ENCODE measurements around the gene GPX6.
"Not testable (repeated sequence)": the region's sequence is repeated elsewhere in the genome, so short reads cannot be mapped to it uniquely, and the experiment has no call there.

GPX6 gene

GRCh38 chr6:28502709-28503305 lies 12.8 kb downstream of the GPX6 start:
- POLR2A ChIA-PET; H3K4me1 ChIP-seq (ENCODE audit: control extremely low read depth in 1 of 4, control insufficient read depth in 4 of 4, insufficient read depth in 4 of 4, low read length in 3 of 4); H3K27ac ChIP-seq (ENCODE audit: insufficient read depth in 1 of 2, low read depth in 1 of 2, low read length in 2 of 2, poor library complexity in 1 of 2, severe bottlenecking in 2 of 2); H3K4me3 ChIP-seq (ENCODE audit: control insufficient read depth in 1 of 7, extremely low read depth in 1 of 7, insufficient read depth in 4 of 7, low read depth in 2 of 7, low read length in 6 of 7); H3K36me3 ChIP-seq (ENCODE audit: control insufficient read depth in 4 of 4, insufficient read depth in 4 of 4, low read length in 3 of 4); DNase-seq; CTCF ChIA-PET; H3K9me3 ChIP-seq (ENCODE audit: control extremely low read depth in 1 of 5, control insufficient read depth in 4 of 5, insufficient read depth in 2 of 5, low read depth in 1 of 5, low read length in 4 of 5): not testable (repeated sequence)
- peaks cover 6 to 31% (median 17%) of the 10 kb centered on the region in 5 experiments for H3K27me3 ChIP-seq (replicated peaks in 2 of 5; ENCODE audit: control insufficient read depth in 4 of 5, insufficient read depth in 5 of 5, low read length in 4 of 5)
- WGBS (ENCODE audit: insufficient coverage) = 100% methylated on average over 4 of the region's 7 CpGs

GRCh38 chr6:28502136-28502535 lies 13.5 kb downstream of the GPX6 start:
- WGBS (ENCODE audit: insufficient coverage) = over 99% methylated on average over 20 of the region's 35 CpGs
- POLR2A ChIA-PET = not testable (repeated sequence)

GRCh38 chr6:28501259-28501658 lies 14.3 kb downstream of the GPX6 start:
- ChIA-PET CTCF (no interaction called here), POLR2A (no interaction called here)
- Histone ChIP-seq H3K36me3 (ENCODE audit: control insufficient read depth in 4 of 4, insufficient read depth in 4 of 4, low read length in 3 of 4) (no peaks in the 10 kb centered on the region), H3K4me1 (ENCODE audit: control extremely low read depth in 1 of 4, control insufficient read depth in 4 of 4, insufficient read depth in 4 of 4, low read length in 3 of 4) (no peaks in the 10 kb centered on the region), H3K27me3 (replicated peaks in 2 of 5; ENCODE audit: control insufficient read depth in 4 of 5, insufficient read depth in 5 of 5, low read length in 4 of 5) (peaks cover 6 to 38% (median 14%) of the 10 kb centered on the region in 5 experiments), H3K27ac (ENCODE audit: insufficient read depth in 1 of 2, low read depth in 1 of 2, low read length in 2 of 2, poor library complexity in 1 of 2, severe bottlenecking in 2 of 2) (no peak overlapping the region), H3K9me3 (ENCODE audit: control extremely low read depth in 1 of 5, control insufficient read depth in 4 of 5, insufficient read depth in 2 of 5, low read depth in 1 of 5, low read length in 4 of 5) (no peaks in the 10 kb centered on the region), H3K4me3 (ENCODE audit: control insufficient read depth in 1 of 7, extremely low read depth in 1 of 7, insufficient read depth in 4 of 7, low read depth in 2 of 7, low read length in 6 of 7) (no peak overlapping the region)
- no peak for DNase-seq
- WGBS (ENCODE audit: insufficient coverage) = no CpG with 5 or more reads among the region's 6 CpGs

More at GRCh38 chr6:28502136-28502535, 13.5 kb downstream of the GPX6 start:
- DNase-seq; H3K4me1 ChIP-seq (ENCODE audit: control extremely low read depth in 1 of 4, control insufficient read depth in 4 of 4, insufficient read depth in 4 of 4, low read length in 3 of 4); H3K4me3 ChIP-seq (ENCODE audit: control insufficient read depth in 1 of 7, extremely low read depth in 1 of 7, insufficient read depth in 4 of 7, low read depth in 2 of 7, low read length in 6 of 7); H3K9me3 ChIP-seq (ENCODE audit: control extremely low read depth in 1 of 5, control insufficient read depth in 4 of 5, insufficient read depth in 2 of 5, low read depth in 1 of 5, low read length in 4 of 5); H3K27ac ChIP-seq (ENCODE audit: insufficient read depth in 1 of 2, low read depth in 1 of 2, low read length in 2 of 2, poor library complexity in 1 of 2, severe bottlenecking in 2 of 2); CTCF ChIA-PET; H3K36me3 ChIP-seq (ENCODE audit: control insufficient read depth in 4 of 4, insufficient read depth in 4 of 4, low read length in 3 of 4): not testable (repeated sequence)
- peaks cover 6 to 36% (median 17%) of the 10 kb centered on the region in 5 experiments for H3K27me3 ChIP-seq (replicated peaks in 2 of 5; ENCODE audit: control insufficient read depth in 4 of 5, insufficient read depth in 5 of 5, low read length in 4 of 5)

DNA sequence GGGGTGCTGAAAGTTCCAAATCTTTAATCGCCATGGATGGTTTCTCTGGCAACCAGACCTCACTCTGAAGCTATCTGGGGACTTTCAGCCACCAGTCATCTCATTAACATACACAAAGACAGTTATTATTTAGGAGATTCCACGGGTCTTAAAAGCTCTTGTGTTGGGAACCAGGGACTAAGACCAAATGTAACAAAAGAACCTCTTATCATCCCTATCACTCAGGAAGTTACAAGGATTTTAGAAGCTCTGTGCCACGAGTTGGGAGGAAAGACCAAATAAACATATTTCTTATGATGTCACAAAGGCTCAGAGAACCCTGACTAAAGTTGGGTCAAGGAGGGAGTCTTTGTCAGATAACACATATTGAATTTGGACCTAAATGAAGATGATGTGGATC lies 17.7 kb downstream of the GPX6 start:
- ChIA-PET POLR2A (no interaction called here), CTCF (interaction anchor here (1.3 to 1.4 kb wide), 2 partner anchors 83 to 86 kb away, joined by 3 read pairs; no protein-coding TSS in a partner anchor)
- H3K27me3 ChIP-seq (replicated peaks in 2 of 5; ENCODE audit: control insufficient read depth in 4 of 5, insufficient read depth in 5 of 5, low read length in 4 of 5) = peaks cover 2 to 41% (median 20%) of the 10 kb centered on the region in 5 experiments
- H3K27ac ChIP-seq (ENCODE audit: insufficient read depth in 1 of 2, low read depth in 1 of 2, low read length in 2 of 2, poor library complexity in 1 of 2, severe bottlenecking in 2 of 2) = no peak overlapping the region
- no peak overlapping the region for H3K4me3 ChIP-seq (ENCODE audit: control insufficient read depth in 1 of 7, extremely low read depth in 1 of 7, insufficient read depth in 4 of 7, low read depth in 2 of 7, low read length in 6 of 7)
- no peaks in the 10 kb centered on the region for H3K9me3 ChIP-seq (ENCODE audit: control extremely low read depth in 1 of 5, control insufficient read depth in 4 of 5, insufficient read depth in 2 of 5, low read depth in 1 of 5, low read length in 4 of 5)
- WGBS (ENCODE audit: insufficient coverage) = 60% methylated on average over 2 of the region's 3 CpGs
- no peak for DNase-seq
- H3K4me1 ChIP-seq (ENCODE audit: control extremely low read depth in 1 of 4, control insufficient read depth in 4 of 4, insufficient read depth in 4 of 4, low read length in 3 of 4) = no peaks in the 10 kb centered on the region
- no peaks in the 10 kb centered on the region for H3K36me3 ChIP-seq (ENCODE audit: control insufficient read depth in 4 of 4, insufficient read depth in 4 of 4, low read length in 3 of 4)

DNA sequence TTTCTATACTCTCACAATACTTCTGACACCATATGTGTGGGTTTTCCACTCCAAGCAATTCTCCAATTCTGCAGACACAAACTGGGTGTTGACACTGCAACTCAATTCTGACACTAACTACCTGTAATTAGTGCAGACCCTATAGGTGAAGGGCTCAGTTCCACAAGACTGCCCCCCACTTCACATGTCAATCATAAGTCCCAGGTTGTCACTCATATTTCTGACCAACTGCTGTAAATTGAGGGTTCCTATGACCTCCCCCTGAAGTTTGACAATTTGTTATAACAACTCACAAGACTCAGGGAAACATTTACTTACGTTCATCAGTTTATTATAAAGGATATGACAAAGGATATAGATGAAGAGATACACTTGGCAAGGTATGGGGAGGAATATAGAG lies 18.3 kb downstream of the GPX6 start:
- no peaks in the 10 kb centered on the region for H3K4me1 ChIP-seq (ENCODE audit: control extremely low read depth in 1 of 4, control insufficient read depth in 4 of 4, insufficient read depth in 4 of 4, low read length in 3 of 4)
- DNase-seq = no peak
- H3K27me3 ChIP-seq (replicated peaks in 2 of 5; ENCODE audit: control insufficient read depth in 4 of 5, insufficient read depth in 5 of 5, low read length in 4 of 5) = peaks cover 2 to 46% (median 20%) of the 10 kb centered on the region in 5 experiments
- ChIA-PET POLR2A (no interaction called here), CTCF (interaction anchor here (1.3 to 1.4 kb wide), 2 partner anchors 84 to 87 kb away, joined by 3 read pairs; no protein-coding TSS in a partner anchor)
- H3K4me3 ChIP-seq (ENCODE audit: control insufficient read depth in 1 of 7, extremely low read depth in 1 of 7, insufficient read depth in 4 of 7, low read depth in 2 of 7, low read length in 6 of 7) = no peak overlapping the region
- H3K27ac ChIP-seq (ENCODE audit: insufficient read depth in 1 of 2, low read depth in 1 of 2, low read length in 2 of 2, poor library complexity in 1 of 2, severe bottlenecking in 2 of 2) = no peak overlapping the region
- H3K36me3 ChIP-seq (ENCODE audit: control insufficient read depth in 4 of 4, insufficient read depth in 4 of 4, low read length in 3 of 4) = no peaks in the 10 kb centered on the region
- no CpG with 5 or more reads among the region's 1 CpG for WGBS (ENCODE audit: insufficient coverage)
- no peaks in the 10 kb centered on the region for H3K9me3 ChIP-seq (ENCODE audit: control extremely low read depth in 1 of 5, control insufficient read depth in 4 of 5, insufficient read depth in 2 of 5, low read depth in 1 of 5, low read length in 4 of 5)

DNA sequence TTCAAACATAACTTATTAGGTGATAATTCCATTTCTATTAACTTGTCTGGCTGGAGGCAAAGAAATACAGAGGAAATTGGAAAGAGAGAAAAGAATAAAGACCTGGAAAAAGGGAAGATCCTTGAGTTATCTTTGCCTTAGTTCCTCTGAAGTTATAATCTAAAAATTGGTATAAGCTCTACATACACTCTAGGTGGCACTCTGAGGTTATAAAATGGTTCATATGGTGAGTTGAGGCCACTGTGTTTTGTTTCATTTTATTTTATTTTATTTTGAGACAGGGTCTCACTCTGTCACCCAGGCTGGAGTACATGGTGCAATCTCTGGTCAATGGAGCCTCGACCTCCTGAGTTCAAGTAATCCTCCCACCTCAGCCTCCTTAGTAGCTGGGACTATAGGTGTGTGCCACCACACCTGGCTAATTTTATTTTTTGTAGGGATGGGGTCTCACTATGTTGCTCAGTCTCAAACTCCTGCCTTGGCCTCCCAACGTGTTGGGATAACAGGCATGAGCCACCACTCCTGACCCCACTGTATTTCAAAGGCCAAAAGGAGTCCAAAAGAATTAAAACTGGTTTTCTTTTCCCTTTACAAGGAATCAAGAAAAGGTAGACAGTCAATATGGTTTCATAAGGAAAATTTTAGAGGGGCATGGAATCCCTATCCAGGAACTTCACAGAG lies 19.4 kb downstream of the GPX6 start:
- peak; percentile 19 to 53 (median 42) for DNase-seq
- H3K4me3 ChIP-seq (ENCODE audit: control insufficient read depth in 1 of 7, extremely low read depth in 1 of 7, insufficient read depth in 4 of 7, low read depth in 2 of 7, low read length in 6 of 7) = no peak overlapping the region
- no peaks in the 10 kb centered on the region for H3K4me1 ChIP-seq (ENCODE audit: control extremely low read depth in 1 of 4, control insufficient read depth in 4 of 4, insufficient read depth in 4 of 4, low read length in 3 of 4)
- POLR2A ChIA-PET = no interaction called here
- WGBS (ENCODE audit: insufficient coverage) = 60% methylated on average over 1 of the region's 2 CpGs
- H3K36me3 ChIP-seq (ENCODE audit: control insufficient read depth in 4 of 4, insufficient read depth in 4 of 4, low read length in 3 of 4) = no peaks in the 10 kb centered on the region
- H3K27me3 ChIP-seq (replicated peaks in 2 of 5; ENCODE audit: control insufficient read depth in 4 of 5, insufficient read depth in 5 of 5, low read length in 4 of 5) = peaks cover 2 to 57% (median 22%) of the 10 kb centered on the region in 5 experiments
- CTCF ChIA-PET = interaction anchor here (0.9 to 1.8 kb wide), 4 partner anchors 84 to 189 kb away, joined by 3 to 7 read pairs (median 4); no protein-coding TSS in a partner anchor
- no peak overlapping the region for H3K27ac ChIP-seq (ENCODE audit: insufficient read depth in 1 of 2, low read depth in 1 of 2, low read length in 2 of 2, poor library complexity in 1 of 2, severe bottlenecking in 2 of 2)
- H3K9me3 ChIP-seq (ENCODE audit: control extremely low read depth in 1 of 5, control insufficient read depth in 4 of 5, insufficient read depth in 2 of 5, low read depth in 1 of 5, low read length in 4 of 5) = no peaks in the 10 kb centered on the region

DNA sequence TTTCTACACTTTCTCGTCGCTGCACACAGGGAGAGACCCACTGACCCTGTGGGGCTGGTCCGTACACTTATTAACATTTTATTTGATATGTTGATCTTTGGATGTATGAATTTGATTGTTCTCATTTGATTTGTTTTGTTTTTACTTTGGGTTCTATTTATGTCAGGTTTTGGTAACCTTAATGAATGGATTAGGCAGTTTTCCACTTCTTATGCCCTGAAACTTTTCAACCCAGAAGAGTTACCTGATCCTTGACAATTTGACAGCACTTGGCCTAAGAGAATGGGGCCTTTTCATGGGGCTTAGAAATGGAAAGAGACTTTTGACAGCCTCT lies 23.6 kb downstream of the GPX6 start:
- POLR2A ChIA-PET = no interaction called here
- DNase-seq = no peak
- Histone ChIP-seq H3K27ac (ENCODE audit: insufficient read depth in 1 of 2, low read depth in 1 of 2, low read length in 2 of 2, poor library complexity in 1 of 2, severe bottlenecking in 2 of 2) (no peak overlapping the region), H3K36me3 (ENCODE audit: control insufficient read depth in 4 of 4, insufficient read depth in 4 of 4, low read length in 3 of 4) (no peaks in the 10 kb centered on the region), H3K27me3 (replicated peaks in 2 of 5; ENCODE audit: control insufficient read depth in 4 of 5, insufficient read depth in 5 of 5, low read length in 4 of 5) (peaks cover 7 to 66% (median 16%) of the 10 kb centered on the region in 5 experiments), H3K4me3 (ENCODE audit: control insufficient read depth in 1 of 7, extremely low read depth in 1 of 7, insufficient read depth in 4 of 7, low read depth in 2 of 7, low read length in 6 of 7) (no peak overlapping the region), H3K9me3 (ENCODE audit: control extremely low read depth in 1 of 5, control insufficient read depth in 4 of 5, insufficient read depth in 2 of 5, low read depth in 1 of 5, low read length in 4 of 5) (no peaks in the 10 kb centered on the region), H3K4me1 (ENCODE audit: control extremely low read depth in 1 of 4, control insufficient read depth in 4 of 4, insufficient read depth in 4 of 4, low read length in 3 of 4) (peaks cover 0 to 16% (median 10%) of the 10 kb centered on the region in 4 experiments)
- no CpG with 5 or more reads among the region's 3 CpGs for WGBS (ENCODE audit: insufficient coverage)
- CTCF ChIA-PET = no interaction called here
